Motor neuron (in vitro differentiated cells): ENCODE results near the gene IGFBP4. TPM values are rescaled to one million over a fixed set of nuclear protein-coding genes. Genes with fewer than 3 reads are reported as not detected.

Source experiments
- ATAC-seq, 8 experiments: fragments of 200-7000 bp; cut with Tn5 transposase; replicated peaks in 6 of 8; 2 replicates each; pipeline ENCODE4 v1.8.0; 2021; ENCODE audit warnings: mild to moderate bottlenecking in 8 of 8, moderate library complexity in 8 of 8
- H3K27ac ChIP-seq, 2 donors: fragments of 250-450 bp; sonication (Bioruptor Pico); 2 replicates each; pipeline ENCODE4 v1.9.0; 2021; ENCODE audit warnings: antibody characterized with exemption in 2 of 2, mild to moderate bottlenecking in 2 of 2, moderate library complexity in 1 of 2
- H3K4me1 ChIP-seq, 2 donors: fragments of 250-450 bp; sonication (Bioruptor Pico); replicated peaks in 1 of 2; 2 replicates each; pipeline ENCODE4 v1.6.1; 2021; ENCODE audit warnings: antibody characterized with exemption in 2 of 2, mild to moderate bottlenecking in 2 of 2, moderate library complexity in 1 of 2
- H3K4me3 ChIP-seq, 5 donors: fragments of 250-450 bp; sonication (Bioruptor Pico); 2 replicates each; pipeline ENCODE4 v1.9.0; 2021; ENCODE audit warnings: antibody characterized with exemption in 5 of 5, mild to moderate bottlenecking in 5 of 5, moderate library complexity in 4 of 5
- WGBS, 10 experiments: fragments of 450-650 bp; shearing (Covaris generic); methylation state at CpG; one replicate each; pipeline ENCODE4 v1.0.0; 2022; 5-methylcytosine and 5-hydroxymethylcytosine counted together
- in situ Hi-C, 9 experiments: fragments of 400-800 bp; cut with MboI; loops; one replicate each; pipeline ENCODE4 v1.15.0; 2021; ENCODE audit warnings: low sequenced_read_pairs in 9 of 9, low pct_unique_long_range_greater_than_20kb in 2 of 9; ENCODE audit not compliant: unreplicated experiment in 9 of 9
- total RNA-seq, 8 experiments: library from RNA; unstranded; fragments of 300-600 nt; gene quantifications; 2 replicates each; pipeline versions ENCODE4 v1.2.3 to v1.2.4, GENCODE V29; 2022

IGFBP4 gene
- total RNA-seq, 8 experiments from 2014 or later: 2.8 to 52.0 (median 7.9) TPM

- in situ Hi-C loops: loop anchor here in 1 of 9 experiments (25.0 kb wide), 1 partner anchor 98 kb away; the partner anchor contains the start of gene GJD3
- no peak for ATAC-seq
- peaks cover 37 to 39% of the 10 kb centered on the region in 2 donors for H3K4me1 ChIP-seq
- WGBS, 10 experiments: 87% methylated on average over 3 of the region's 8 CpGs; no CpG with 5 or more reads in 9 of the 10 experiments
- no peak overlapping the region for H3K4me3 ChIP-seq
- peak overlapping the region in 1 of 2 donors; percentile 7 for H3K27ac ChIP-seq
These were observed 16.7 kb downstream of the IGFBP4 start for GRCh38 chr17:40459636-40460603.

DNA sequence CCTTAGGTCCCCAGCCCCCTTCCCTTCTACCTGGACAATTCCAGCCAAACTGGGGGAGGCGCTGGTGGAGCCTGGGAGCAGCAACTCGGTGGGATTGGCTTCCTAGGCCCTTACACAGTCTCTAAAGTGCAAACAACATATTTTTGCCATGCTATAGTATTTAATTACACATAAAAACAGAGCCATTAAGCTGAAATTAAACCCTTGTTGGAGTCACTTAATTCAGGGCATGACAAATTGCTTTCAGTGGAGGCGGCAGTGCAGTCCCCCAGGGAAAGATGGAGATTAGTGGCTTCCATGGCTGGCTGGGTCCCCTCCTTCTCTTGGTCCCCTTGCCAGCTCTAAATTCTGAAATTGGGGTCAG is 17.3 kb downstream of the IGFBP4 start:
- WGBS, 10 experiments: 17 to 57% (median 34%) methylated on average over 1 of the region's 3 CpGs; no CpG with 5 or more reads in 6 of the 10 experiments
- Histone ChIP-seq H3K4me1 (peaks cover 37 to 39% of the 10 kb centered on the region in 2 donors), H3K4me3 (no peak overlapping the region), H3K27ac (no peak overlapping the region)
- no peak for ATAC-seq
- in situ Hi-C loops: loop anchor here in 1 of 9 experiments (25.0 kb wide), 1 partner anchor 98 kb away; the partner anchor contains the start of gene GJD3

DNA sequence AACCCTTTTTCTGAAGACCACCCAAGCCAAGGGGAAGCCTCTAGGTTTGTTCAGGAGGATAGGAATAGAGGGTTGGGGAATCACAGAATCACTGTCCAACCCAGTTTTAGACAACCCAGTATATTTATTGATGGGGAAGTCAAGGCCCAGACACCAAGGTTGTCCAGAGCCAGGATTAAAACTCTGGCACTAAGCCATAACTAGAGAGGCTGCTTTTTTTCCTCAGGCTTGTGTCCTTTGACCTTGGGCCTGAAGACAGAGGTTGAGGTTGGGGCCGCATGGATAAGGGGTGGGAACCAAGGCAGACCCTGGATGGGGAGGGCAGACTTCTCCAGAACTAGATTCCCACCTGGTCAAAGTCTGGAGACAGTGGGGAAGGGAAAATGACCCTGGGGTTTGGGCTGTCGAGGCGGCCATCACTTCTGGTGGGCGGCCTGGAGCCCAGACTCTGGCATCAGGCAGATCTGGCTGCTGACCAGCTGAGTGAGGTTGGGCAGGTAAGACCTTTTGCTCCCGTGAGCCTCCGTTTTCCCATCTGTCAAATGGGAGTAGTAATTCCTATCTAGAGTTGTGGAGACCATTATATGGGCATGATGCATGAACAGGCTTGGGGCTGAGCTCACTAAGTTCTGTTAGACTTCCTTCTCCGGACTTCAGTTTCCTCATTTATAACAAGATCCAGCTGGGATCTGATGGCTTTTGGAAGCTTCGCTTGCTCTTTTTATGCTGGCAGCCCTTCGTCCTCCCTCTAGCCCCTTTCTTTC is 17.9 kb downstream of the IGFBP4 start:
- H3K27ac ChIP-seq: no peak overlapping the region
- in situ Hi-C loops: loop anchor here in 1 of 9 experiments (25.0 kb wide), 1 partner anchor 99 kb away; the partner anchor contains the start of gene GJD3
- 20 to 100% (median 80%) methylated on average over 1 to 3 of the region's 9 CpGs; no CpG with 5 or more reads in 1 of the 10 experiments for WGBS, 10 experiments
- ATAC-seq: no peak
- H3K4me1 ChIP-seq: peaks cover 37 to 39% of the 10 kb centered on the region in 2 donors
- no peak overlapping the region for H3K4me3 ChIP-seq

GRCh38 chr17:40461732-40462342 is 18.6 kb downstream of the IGFBP4 start:
- Histone ChIP-seq H3K4me1 (peaks cover 37 to 39% of the 10 kb centered on the region in 2 donors), H3K4me3 (no peak overlapping the region), H3K27ac (no peak overlapping the region)
- in situ Hi-C loops: loop anchor here in 1 of 9 experiments (25.0 kb wide), 1 partner anchor 100 kb away; the partner anchor contains the start of gene GJD3
- 50 to 83% methylated on average over 2 to 3 of the region's 12 CpGs; no CpG with 5 or more reads in 8 of the 10 experiments for WGBS, 10 experiments
- ATAC-seq: no peak

- no peak overlapping the region for H3K27ac ChIP-seq
- in situ Hi-C loops: loop anchor here in 1 of 9 experiments (25.0 kb wide), 1 partner anchor 100 kb away; the partner anchor contains the start of gene GJD3
- H3K4me1 ChIP-seq: peaks cover 35 to 39% of the 10 kb centered on the region in 2 donors
- no peak overlapping the region for H3K4me3 ChIP-seq
- 40 to 100% (median 80%) methylated on average over 1 to 4 of the region's 9 CpGs; no CpG with 5 or more reads in 1 of the 10 experiments for WGBS, 10 experiments
- no peak for ATAC-seq
These were observed 19.3 kb downstream of the IGFBP4 start for GRCh38 chr17:40462343-40463121.

DNA sequence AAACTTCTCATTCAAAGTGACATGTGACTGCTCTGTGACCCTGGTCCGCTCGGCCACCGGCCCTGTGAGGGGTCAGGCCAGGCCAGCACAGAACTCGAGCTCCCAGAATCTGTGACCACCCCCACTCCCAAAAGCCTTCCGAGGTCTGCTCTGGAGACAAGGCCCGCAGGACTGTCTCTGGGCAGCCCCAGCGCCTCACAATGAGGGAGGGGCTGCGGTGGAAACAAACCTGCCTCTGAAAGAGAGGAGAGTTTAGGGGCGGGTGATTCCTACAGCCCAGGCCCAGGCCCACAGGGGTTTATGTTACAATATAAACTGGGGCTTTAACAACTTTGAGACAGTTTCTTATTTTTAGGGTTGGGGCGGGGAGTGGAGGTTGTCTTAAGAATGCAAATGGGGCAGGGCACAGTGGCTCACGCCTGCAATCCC is 19.9 kb downstream of the IGFBP4 start:
- WGBS, 10 experiments: 22 to 71% (median 50%) methylated on average over 2 to 10 of the region's 11 CpGs; no CpG with 5 or more reads in 5 of the 10 experiments
- Histone ChIP-seq H3K4me1 (peaks cover 29 to 34% of the 10 kb centered on the region in 2 donors), H3K27ac (no peak overlapping the region), H3K4me3 (no peak overlapping the region)
- peak in 3 of 8 experiments; percentile 25 to 31 (median 26) for ATAC-seq
- in situ Hi-C loops: loop anchor here in 1 of 9 experiments (25.0 kb wide), 1 partner anchor 101 kb away; the partner anchor contains the start of gene GJD3

DNA sequence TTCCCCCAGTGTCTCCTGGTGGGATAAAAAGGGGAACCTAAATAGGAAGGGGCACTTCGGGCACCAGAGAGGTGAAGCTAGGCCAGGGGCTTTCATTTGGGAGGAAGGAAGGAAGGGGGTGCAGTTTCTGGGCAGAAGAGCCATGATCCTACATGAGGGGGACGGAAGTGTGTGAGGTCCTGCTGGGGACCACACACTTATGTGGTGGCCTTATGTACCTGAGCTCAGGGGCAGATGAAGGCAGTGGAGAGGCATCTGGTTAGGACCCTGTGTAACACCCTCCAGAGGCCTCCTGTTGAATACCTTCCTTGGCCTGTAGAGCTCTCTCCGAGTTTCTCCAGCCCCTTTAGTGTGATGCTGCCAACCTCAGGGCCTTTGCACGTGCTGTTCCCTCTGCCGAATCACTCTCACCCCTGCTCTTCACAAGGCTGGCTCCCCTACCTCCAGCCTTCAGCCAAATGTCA is 21.2 kb downstream of the IGFBP4 start:
- no peak for ATAC-seq
- peaks cover 22 to 27% of the 10 kb centered on the region in 2 donors for H3K4me1 ChIP-seq
- H3K27ac ChIP-seq: no peak overlapping the region
- in situ Hi-C loops: loop anchor here in 1 of 9 experiments (25.0 kb wide), 1 partner anchor 102 kb away; the partner anchor contains the start of gene GJD3
- no peak overlapping the region for H3K4me3 ChIP-seq
- WGBS, 10 experiments: 59 to 100% (median 92%) methylated on average over 1 to 5 of the region's 5 CpGs; no CpG with 5 or more reads in 1 of the 10 experiments

GRCh38 chr17:40466298-40466971 is 23.2 kb downstream of the IGFBP4 start:
- H3K27ac ChIP-seq: no peak overlapping the region
- peaks cover 14 to 16% of the 10 kb centered on the region in 2 donors for H3K4me1 ChIP-seq
- no peak overlapping the region for H3K4me3 ChIP-seq
- WGBS, 10 experiments: 75 to 100% (median 90%) methylated on average over 1 to 7 of the region's 11 CpGs; no CpG with 5 or more reads in 3 of the 10 experiments
- in situ Hi-C loops: loop anchor here in 1 of 9 experiments (25.0 kb wide), 1 partner anchor 104 kb away; the partner anchor contains the start of gene GJD3
- no peak for ATAC-seq

DNA sequence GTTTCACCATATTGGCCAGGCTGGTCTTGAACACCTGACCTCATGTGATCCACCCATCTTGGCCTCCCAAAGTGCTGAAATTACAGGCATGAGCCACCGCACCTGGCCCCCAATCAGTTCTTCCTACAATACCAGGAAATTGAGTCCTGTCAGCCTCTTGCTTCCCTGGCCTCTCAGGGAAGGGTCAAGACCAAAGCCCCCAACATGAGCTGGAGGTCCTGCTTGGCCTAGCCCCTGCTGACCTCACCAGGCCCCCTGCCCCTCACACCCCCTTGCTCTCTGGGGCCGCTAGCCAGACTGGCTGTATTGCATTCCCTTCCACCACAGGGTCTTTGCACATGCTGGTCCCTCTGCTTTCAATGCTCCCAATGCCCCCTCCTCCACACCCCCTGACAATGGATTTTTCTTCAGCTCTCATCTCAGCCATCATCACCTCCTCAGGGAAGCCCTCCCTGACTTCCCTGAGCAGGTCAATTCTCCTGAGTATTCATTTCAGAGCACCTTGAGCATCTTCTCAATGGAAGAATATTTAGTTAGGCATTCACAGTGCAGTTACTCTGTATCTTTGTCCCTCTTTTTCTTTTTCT is 24.1 kb downstream of the IGFBP4 start:
- Histone ChIP-seq H3K27ac (no peak overlapping the region), H3K4me1 (peaks cover 14 to 16% of the 10 kb centered on the region in 2 donors), H3K4me3 (no peak overlapping the region)
- ATAC-seq: no peak
- 88% methylated on average over 1 of the region's 2 CpGs; no CpG with 5 or more reads in 9 of the 10 experiments for whole genome bisulfite sequencing, 10 experiments
- in situ Hi-C loops: loop anchor here in 1 of 9 experiments (25.0 kb wide), 1 partner anchor 105 kb away; the partner anchor contains the start of gene GJD3

DNA sequence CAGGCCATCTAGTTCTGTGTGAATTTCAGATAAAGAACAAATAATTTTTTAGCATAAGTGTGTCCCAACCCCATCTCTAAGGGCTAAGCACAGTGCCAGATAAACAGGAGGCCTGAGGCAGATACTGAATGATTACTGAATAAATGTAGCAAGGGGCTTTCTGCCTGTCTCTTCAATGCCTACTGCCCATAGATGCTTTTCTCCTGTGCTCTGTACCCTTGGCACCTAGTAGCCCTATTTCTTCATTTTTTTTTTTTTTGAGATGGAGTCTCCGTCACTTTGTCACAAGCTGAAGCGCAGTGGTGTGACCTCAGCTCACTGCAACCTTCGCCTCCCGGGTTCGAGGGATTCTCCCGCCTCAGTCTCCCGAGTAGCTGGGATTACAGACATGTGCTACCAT is 25.3 kb downstream of the IGFBP4 start:
- no peak overlapping the region for H3K27ac ChIP-seq
- peaks cover 4 to 7% of the 10 kb centered on the region in 2 donors for H3K4me1 ChIP-seq
- in situ Hi-C loops: loop anchor here in 1 of 9 experiments (25.0 kb wide), 1 partner anchor 106 kb away; the partner anchor contains the start of gene GJD3
- ATAC-seq: no peak
- no peak overlapping the region for H3K4me3 ChIP-seq
- 93 to 100% (median 98%) methylated on average over 1 to 7 of the region's 7 CpGs; no CpG with 5 or more reads in 5 of the 10 experiments for WGBS, 10 experiments
